ENCODE measurements around the gene FIBCD1. TPM values are rescaled to one million over a fixed set of nuclear protein-coding genes. Genes with fewer than 3 reads are reported as not detected.

The FIBCD1 gene
- total RNA-seq, 1 donor from 2014 or later, result 0.66 TPM

GRCh38 chr9:130861372-130862180, 77.5 kb downstream of the FIBCD1 start:
- H3K27me3 Mint-ChIP-seq (ENCODE audit: low read depth, unreplicated experiment), result no peaks in the 10 kb centered on the region
- no peak for DNase-seq (ENCODE audit: low read depth)
- H3K9me3 Mint-ChIP-seq (ENCODE audit: unreplicated experiment), result no peaks in the 10 kb centered on the region
- peaks cover 6% of the 10 kb centered on the region for H3K36me3 Mint-ChIP-seq (ENCODE audit: low read depth, unreplicated experiment)
- Histone ChIP-seq H2AFZ (ENCODE audit: low read depth, low read length) (no peak overlapping the region), H3K79me2 (ENCODE audit: insufficient read depth, low read length) (peaks cover 82% of the 10 kb centered on the region), H3K4me3 (ENCODE audit: insufficient read depth, low read depth, low read length) (no peak overlapping the region), H4K20me1 (ENCODE audit: insufficient read depth, low read length) (peaks cover 38% of the 10 kb centered on the region), H3K4me1 (ENCODE audit: insufficient read depth, low read length) (peaks cover 60% of the 10 kb centered on the region), H3K27me3 (ENCODE audit: insufficient read depth, low read length) (no peaks in the 10 kb centered on the region), H3K9me3 (ENCODE audit: insufficient read depth, low read depth, low read length) (no peaks in the 10 kb centered on the region), H3K36me3 (ENCODE audit: insufficient read depth, low read length) (peaks cover 26% of the 10 kb centered on the region), H3K27ac (ENCODE audit: low read depth, low read length) (peak overlapping the region; percentile 98), H3K9ac (ENCODE audit: low read length) (peak overlapping the region; percentile 86), H3K4me2 (ENCODE audit: low read length) (peak overlapping the region; percentile 63)
- peaks cover 68% of the 10 kb centered on the region for H3K4me1 Mint-ChIP-seq (ENCODE audit: low read depth, unreplicated experiment)
- FAIRE-seq, result no peak
- no peak for TF ChIP-seq EZH2 (IDR thresholded peaks at IDR 0.05; ENCODE audit: insufficient read depth, low read length)
- TF ChIP-seq CTCF (IDR thresholded peaks at IDR 0.05; ENCODE audit: insufficient read depth, low read depth, low read length), result no peak
- H3K4me3 Mint-ChIP-seq (ENCODE audit: unreplicated experiment), result peak overlapping the region; percentile 35
- H3K27ac Mint-ChIP-seq (ENCODE audit: unreplicated experiment), result peak overlapping the region; percentile 91

GRCh38 chr9:130860458-130861316, 78.4 kb downstream of the FIBCD1 start:
- peak; percentile 99 for DNase-seq (ENCODE audit: low read depth)
- peak; percentile 24 for TF ChIP-seq CTCF (IDR thresholded peaks at IDR 0.05; ENCODE audit: insufficient read depth, low read depth, low read length)
- no peak for TF ChIP-seq EZH2 (IDR thresholded peaks at IDR 0.05; ENCODE audit: insufficient read depth, low read length)

More at GRCh38 chr9:130860458-130861316, 78.4 kb downstream of the FIBCD1 start:
- Histone ChIP-seq H4K20me1 (ENCODE audit: insufficient read depth, low read length) (peaks cover 29% of the 10 kb centered on the region), H3K79me2 (ENCODE audit: insufficient read depth, low read length) (peaks cover 80% of the 10 kb centered on the region), H2AFZ (ENCODE audit: low read depth, low read length) (no peak overlapping the region), H3K27me3 (ENCODE audit: insufficient read depth, low read length) (no peaks in the 10 kb centered on the region), H3K36me3 (ENCODE audit: insufficient read depth, low read length) (peaks cover 34% of the 10 kb centered on the region), H3K4me1 (ENCODE audit: insufficient read depth, low read length) (peaks cover 62% of the 10 kb centered on the region), H3K9ac (ENCODE audit: low read length) (peak overlapping the region; percentile 86), H3K9me3 (ENCODE audit: insufficient read depth, low read depth, low read length) (no peaks in the 10 kb centered on the region), H3K4me3 (ENCODE audit: insufficient read depth, low read depth, low read length) (peak overlapping the region; percentile 18), H3K4me2 (ENCODE audit: low read length) (peak overlapping the region; percentile 63), H3K27ac (ENCODE audit: low read depth, low read length) (peak overlapping the region; percentile 98)
- Mint-ChIP-seq H3K27me3 (ENCODE audit: low read depth, unreplicated experiment) (no peaks in the 10 kb centered on the region), H3K36me3 (ENCODE audit: low read depth, unreplicated experiment) (peaks cover 8% of the 10 kb centered on the region), H3K4me1 (ENCODE audit: low read depth, unreplicated experiment) (peaks cover 69% of the 10 kb centered on the region), H3K9me3 (ENCODE audit: unreplicated experiment) (no peaks in the 10 kb centered on the region), H3K4me3 (ENCODE audit: unreplicated experiment) (peak overlapping the region; percentile 52), H3K27ac (ENCODE audit: unreplicated experiment) (peak overlapping the region; percentile 91)
- peak; percentile 68 for FAIRE-seq

Measured in astrocyte (in vitro differentiated cells and primary cell).